ENCODE measurements around the gene ETV1. TPM values are rescaled to one million over a fixed set of nuclear protein-coding genes. Genes with fewer than 3 reads are reported as not detected.

Gene ETV1
- total RNA-seq, 2 donors from 2014 or later = 27.7 to 58.4 TPM

DNA sequence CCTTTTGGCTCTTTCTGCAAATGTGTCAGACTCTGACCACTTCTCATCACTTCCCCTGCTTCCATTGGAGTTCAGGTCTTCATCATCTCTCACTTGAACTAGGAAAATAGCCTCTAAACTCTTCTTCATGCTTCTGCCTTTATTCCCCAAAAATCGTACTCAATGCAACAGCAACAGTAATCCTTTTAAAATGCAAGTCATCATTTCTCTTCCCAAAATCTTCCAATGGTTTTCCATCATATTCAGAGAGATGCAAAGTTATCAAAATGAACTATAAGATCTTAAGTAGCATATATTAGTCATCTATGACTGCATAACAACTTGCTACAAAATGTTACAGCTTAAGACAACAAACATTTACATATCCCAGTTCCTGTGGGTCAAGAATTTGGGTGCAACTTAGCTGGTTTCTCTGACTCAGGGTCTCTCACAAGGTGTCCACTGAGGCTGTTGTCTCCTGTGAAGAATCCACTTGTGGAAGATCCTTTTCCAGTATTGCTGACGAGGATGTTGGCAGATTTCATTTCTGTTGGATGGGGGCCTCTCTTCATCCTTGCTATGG is 31.0 kb upstream of the ETV1 start:
- DNase-seq (ENCODE audit: low spot score) = no peak

DNA sequence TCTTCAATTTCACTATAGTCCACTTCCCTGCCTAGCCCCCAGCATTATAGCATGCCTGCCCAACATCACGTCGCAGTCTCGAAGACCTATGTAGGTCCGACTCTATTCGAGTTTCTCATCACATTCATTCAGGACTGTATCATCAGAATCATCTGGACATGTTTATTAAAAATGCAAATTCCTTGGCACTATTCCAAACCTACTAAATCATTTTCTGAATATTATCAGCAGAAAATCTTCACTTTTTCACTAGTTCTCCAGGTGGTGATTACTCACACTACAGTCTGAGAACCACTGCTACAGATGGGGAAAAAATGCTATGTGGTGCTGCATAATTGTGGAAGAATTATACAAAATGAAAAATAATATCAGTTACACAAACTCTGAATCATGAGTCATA is 29.3 kb upstream of the ETV1 start:
- H3K27ac ChIP-seq = no peak overlapping the region
- no peaks in the 10 kb centered on the region for H3K4me1 ChIP-seq
- DNase-seq (ENCODE audit: low spot score) = no peak
- H3K4me3 ChIP-seq = no peak overlapping the region
- H3K27me3 ChIP-seq = no peaks in the 10 kb centered on the region
- no peaks in the 10 kb centered on the region for H3K36me3 ChIP-seq
- H3K9me3 ChIP-seq = peaks cover 0 to 8% of the 10 kb centered on the region in 2 donors
- TF ChIP-seq, protein P1, sequence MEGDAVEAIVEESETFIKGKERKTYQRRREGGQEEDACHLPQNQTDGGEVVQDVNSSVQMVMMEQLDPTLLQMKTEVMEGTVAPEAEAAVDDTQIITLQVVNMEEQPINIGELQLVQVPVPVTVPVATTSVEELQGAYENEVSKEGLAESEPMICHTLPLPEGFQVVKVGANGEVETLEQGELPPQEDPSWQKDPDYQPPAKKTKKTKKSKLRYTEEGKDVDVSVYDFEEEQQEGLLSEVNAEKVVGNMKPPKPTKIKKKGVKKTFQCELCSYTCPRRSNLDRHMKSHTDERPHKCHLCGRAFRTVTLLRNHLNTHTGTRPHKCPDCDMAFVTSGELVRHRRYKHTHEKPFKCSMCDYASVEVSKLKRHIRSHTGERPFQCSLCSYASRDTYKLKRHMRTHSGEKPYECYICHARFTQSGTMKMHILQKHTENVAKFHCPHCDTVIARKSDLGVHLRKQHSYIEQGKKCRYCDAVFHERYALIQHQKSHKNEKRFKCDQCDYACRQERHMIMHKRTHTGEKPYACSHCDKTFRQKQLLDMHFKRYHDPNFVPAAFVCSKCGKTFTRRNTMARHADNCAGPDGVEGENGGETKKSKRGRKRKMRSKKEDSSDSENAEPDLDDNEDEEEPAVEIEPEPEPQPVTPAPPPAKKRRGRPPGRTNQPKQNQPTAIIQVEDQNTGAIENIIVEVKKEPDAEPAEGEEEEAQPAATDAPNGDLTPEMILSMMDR (IDR thresholded peaks at IDR 0.05) = no peak

More for the DNA sequence above, 31.0 kb upstream of the ETV1 start:
- H3K36me3 ChIP-seq = no peaks in the 10 kb centered on the region
- H3K4me3 ChIP-seq = no peak overlapping the region
- H3K4me1 ChIP-seq = no peaks in the 10 kb centered on the region
- TF ChIP-seq, protein P1 (IDR thresholded peaks at IDR 0.05) = no peak
- H3K27ac ChIP-seq = no peak overlapping the region
- peaks cover 0 to 8% of the 10 kb centered on the region in 2 donors for H3K9me3 ChIP-seq
- no peaks in the 10 kb centered on the region for H3K27me3 ChIP-seq

GRCh38 chr7:14016950-14017349 is 27.5 kb upstream of the ETV1 start:
- H3K27ac ChIP-seq = no peak overlapping the region
- DNase-seq (ENCODE audit: low spot score) = no peak
- no peaks in the 10 kb centered on the region for H3K36me3 ChIP-seq
- peaks cover 0 to 8% of the 10 kb centered on the region in 2 donors for H3K9me3 ChIP-seq
- no peak overlapping the region for H3K4me3 ChIP-seq
- TF ChIP-seq, protein P1 (IDR thresholded peaks at IDR 0.05) = no peak
- no peaks in the 10 kb centered on the region for H3K27me3 ChIP-seq
- no peaks in the 10 kb centered on the region for H3K4me1 ChIP-seq

GRCh38 chr7:14013898-14014297 is 24.4 kb upstream of the ETV1 start:
- Histone ChIP-seq H3K4me3 (no peak overlapping the region), H3K27me3 (no peaks in the 10 kb centered on the region), H3K9me3 (no peaks in the 10 kb centered on the region), H3K4me1 (no peaks in the 10 kb centered on the region), H3K36me3 (no peaks in the 10 kb centered on the region), H3K27ac (no peak overlapping the region)
- TF ChIP-seq, protein P1 (IDR thresholded peaks at IDR 0.05) = no peak
- no peak for DNase-seq (ENCODE audit: low spot score)

DNA sequence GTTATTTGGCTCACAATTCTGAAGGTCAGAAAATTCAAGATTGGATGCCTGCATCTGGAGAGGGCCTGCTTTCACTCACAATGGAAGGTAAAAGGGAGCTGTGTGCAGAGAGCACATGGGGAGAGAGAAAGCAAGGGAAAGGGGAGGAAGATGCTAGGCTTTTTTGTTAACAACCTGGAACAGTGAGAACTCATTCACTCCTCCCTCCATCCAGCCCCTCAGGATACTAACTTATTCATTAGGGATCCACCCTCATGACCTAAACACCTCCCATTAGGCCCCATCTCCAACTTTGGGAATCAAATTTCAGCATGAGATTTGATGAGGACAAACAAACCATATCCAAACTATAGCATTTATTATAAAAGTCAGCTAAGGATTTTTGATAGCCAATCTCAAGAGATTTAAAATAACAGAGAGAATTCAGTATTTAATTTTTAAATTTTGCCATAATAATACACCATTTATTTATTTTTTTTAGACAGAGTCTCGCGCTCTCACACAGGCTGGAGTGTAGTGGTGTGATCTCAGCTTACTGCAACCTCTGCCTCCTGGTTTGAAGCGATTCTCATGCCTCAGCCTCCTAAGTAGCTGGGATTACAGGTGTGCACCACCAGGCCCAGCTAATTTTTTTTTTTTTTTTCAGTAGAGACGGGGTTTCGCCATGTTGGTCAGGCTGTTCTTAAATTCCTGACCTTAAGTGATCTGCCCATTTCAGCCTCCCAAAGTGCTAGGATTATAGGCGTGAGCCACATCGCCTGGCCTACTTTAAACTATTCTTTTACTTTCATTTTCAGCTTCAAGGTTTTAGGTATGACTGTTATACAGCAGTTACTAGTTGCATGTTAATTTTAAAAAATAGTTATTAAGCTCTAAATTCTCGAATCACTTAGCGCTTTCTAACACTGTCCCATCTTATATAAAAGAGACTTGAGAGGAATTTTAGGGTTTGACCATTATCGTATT is 20.3 kb upstream of the ETV1 start:
- no peak for DNase-seq (ENCODE audit: low spot score)
- Histone ChIP-seq H3K9me3 (no peaks in the 10 kb centered on the region), H3K27me3 (no peaks in the 10 kb centered on the region), H3K27ac (no peak overlapping the region), H3K4me3 (no peak overlapping the region), H3K36me3 (no peaks in the 10 kb centered on the region), H3K4me1 (no peaks in the 10 kb centered on the region)
- TF ChIP-seq, protein P1 (IDR thresholded peaks at IDR 0.05) = no peak

Measured in right atrium auricular region (tissue), 2 donors.